A549 (cell line): ENCODE data around the gene MYO1C. TPM values are rescaled to one million over a fixed set of nuclear protein-coding genes. Genes with fewer than 3 reads are reported as not detected.
A peak's percentile ranks its signal among the peaks of the same experiment; 100 is the strongest.

Experiments used
- ATAC-seq, 2 experiments: fragments of 200-7000 bp in 1 of 2; fragments of >200 bp in 1 of 2; cut with Nextera tagmentation in 1 of 2; cut with Tn5 transposase in 1 of 2; 3 replicates each; pipeline versions ENCODE4 v1.8.0 to v1.9.1; 2018 to 2020; ENCODE audit warnings: mild to moderate bottlenecking in 1 of 2, moderate library complexity in 1 of 2
- CTCF ChIA-PET: fragments of 300-600 bp; sonication (Branson Sonifier 250); formaldehyde crosslinking; extraction: SDS; loops from one replicate; lab custom pipeline; 2021; ENCODE audit warnings: antibody characterized with exemption, inconsistent platforms; lab: Yijun Ruan, JAX
- POLR2A ChIA-PET: fragments of 350-600 bp; formaldehyde crosslinking; extraction: SDS; loops from one replicate; lab custom pipeline; 2021; ENCODE audit warnings: antibody characterized with exemption, inconsistent platforms; lab: Yijun Ruan, JAX
- DNase-seq, 2 experiments: peaks; one replicate each; pipeline versions ENCODE4 v3.0.0 to v3.0.0-alpha.2; 2011 to 2016; ENCODE audit warnings: low read depth in 1 of 2, low spot score in 1 of 2
- FAIRE-seq: peaks from 2 replicates; lab custom pipeline; 2011; peaks lifted over from hg19 to GRCh38; lab: Jason Lieb, UNC
- H3K27ac ChIP-seq, 2 experiments: fragments of >200 bp; sonication (Bioruptor Twin); formaldehyde crosslinking; 3 replicates each; pipeline ENCODE4 v1.5.1; 2016 to 2017
- H3K4me1 ChIP-seq: fragments of >200 bp; sonication (Bioruptor Twin); formaldehyde crosslinking; 3 replicates; pipeline ENCODE4 v1.6.1; 2016
- H3K4me2 ChIP-seq: fragments of >200 bp; sonication (Bioruptor Twin); formaldehyde crosslinking; 3 replicates; pipeline ENCODE4 v1.6.1; 2016
- H3K4me3 ChIP-seq: fragments of >200 bp; sonication (Bioruptor Twin); formaldehyde crosslinking; 3 replicates; pipeline ENCODE4 v1.5.1; 2016
- H3K9me3 ChIP-seq: fragments of >200 bp; sonication (Bioruptor Twin); formaldehyde crosslinking; 3 replicates; pipeline ENCODE4 v1.6.1; 2016
- ATOH8 ChIP-seq: fragments of 250-450 bp; sonication (Bioruptor Pico); IDR thresholded peaks from 2 replicates; pipeline ENCODE4 v1.5.0; 2020; ENCODE audit warnings: low read depth, mild to moderate bottlenecking, moderate library complexity
- BHLHE40 ChIP-seq: IDR thresholded peaks from 2 replicates; pipeline ENCODE4 v1.6.1; 2012; ENCODE audit warnings: low read depth, low read length, inconsistent platforms
- CEBPB ChIP-seq, 2 experiments: fragments of >200 bp in 1 of 2; sonication (Bioruptor Twin) in 1 of 2; formaldehyde crosslinking in 1 of 2; IDR thresholded peaks; 2 replicates each; pipeline ENCODE4 v1.6.1; 2012 to 2016
- CTCF ChIP-seq: fragments of >200 bp; sonication (Bioruptor Twin); formaldehyde crosslinking; IDR thresholded peaks from 3 replicates; pipeline ENCODE4 v1.5.1; 2016
- E2F6 ChIP-seq: IDR thresholded peaks from 2 replicates; pipeline ENCODE4 v1.6.1; 2012; ENCODE audit warnings: low read depth, borderline replicate concordance
- ELK1 ChIP-seq: fragments of 150-350 bp; IDR thresholded peaks from 2 replicates; pipeline ENCODE4 v1.6.1; 2014; ENCODE audit warnings: low read depth, mild to moderate bottlenecking, low read length
- EP300 ChIP-seq, 2 experiments: fragments of >200 bp; sonication (Bioruptor Twin); formaldehyde crosslinking; IDR thresholded peaks; 2 replicates in 1 of 2; 3 replicates in 1 of 2; pipeline ENCODE4 v1.6.1; 2016 to 2017
- ESRRA ChIP-seq: fragments of 150-350 bp; IDR thresholded peaks from 2 replicates; pipeline ENCODE4 v1.6.1; 2014; ENCODE audit warnings: mild to moderate bottlenecking, low read length, borderline replicate concordance
- GATA3 ChIP-seq: IDR thresholded peaks from 2 replicates; pipeline ENCODE4 v1.6.1; 2012; ENCODE audit warnings: borderline replicate concordance
- HDAC2 ChIP-seq: fragments of 200-600 bp; sonication (generic); IDR thresholded peaks from 2 replicates; pipeline ENCODE4 v1.6.1; 2016
- HOXB13 ChIP-seq: fragments of 250-450 bp; sonication (Bioruptor Pico); IDR thresholded peaks from 2 replicates; pipeline ENCODE4 v1.5.0; 2020; ENCODE audit warnings: low read depth, mild to moderate bottlenecking, moderate library complexity
- JUN ChIP-seq, 2 experiments: fragments of >200 bp; sonication (Bioruptor Twin); formaldehyde crosslinking; IDR thresholded peaks; 2 replicates in 1 of 2; 3 replicates in 1 of 2; pipeline ENCODE4 v1.6.1; 2016 to 2017
- JUNB ChIP-seq: fragments of >200 bp; sonication (Bioruptor Twin); formaldehyde crosslinking; IDR thresholded peaks from 2 replicates; pipeline ENCODE4 v1.6.1; 2016
- MAFK ChIP-seq: fragments of 450-650 bp; IDR thresholded peaks from 2 replicates; pipeline ENCODE4 v1.6.1; 2014; ENCODE audit not compliant: partially characterized antibody
- NPAS2 ChIP-seq: fragments of 250-450 bp; sonication (Bioruptor Pico); IDR thresholded peaks from 2 replicates; pipeline ENCODE4 v1.8.0; 2022; ENCODE audit warnings: mild to moderate bottlenecking, moderate library complexity, borderline replicate concordance
- PHF8 ChIP-seq: fragments of 200-600 bp; sonication (generic); IDR thresholded peaks from 2 replicates; pipeline ENCODE4 v1.6.1; 2016; ENCODE audit warnings: low read depth, mild to moderate bottlenecking, antibody characterized with exemption, moderate library complexity, borderline replicate concordance
- POLR2A ChIP-seq: IDR thresholded peaks from 2 replicates; pipeline ENCODE4 v1.6.1; 2012; ENCODE audit warnings: mild to moderate bottlenecking, low read length
- POLR2AphosphoS2 ChIP-seq: conservative IDR thresholded peaks from 2 replicates; pipeline ENCODE4 v1.6.1; 2012; ENCODE audit warnings: low read length, improper control_type of control experiment, inconsistent platforms
- RAD21 ChIP-seq, 2 experiments: fragments of >200 bp in 1 of 2; sonication (Bioruptor Twin) in 1 of 2; formaldehyde crosslinking in 1 of 2; IDR thresholded peaks in 1 of 2; conservative IDR thresholded peaks in 1 of 2; 2 replicates in 1 of 2; 3 replicates in 1 of 2; pipeline ENCODE4 v1.6.1; 2012 to 2018; ENCODE audit warnings: inconsistent platforms in 1 of 2
- TP53 ChIP-seq: fragments of 250-450 bp; sonication (Bioruptor Pico); IDR thresholded peaks from 2 replicates; pipeline ENCODE4 v1.5.0; 2021; ENCODE audit warnings: mild to moderate bottlenecking, moderate library complexity
- USF2 ChIP-seq: fragments of 450-650 bp; IDR thresholded peaks from 2 replicates; pipeline ENCODE4 v1.6.1; 2014; ENCODE audit warnings: antibody characterized with exemption
- ZC3H11A ChIP-seq: fragments of 450-650 bp; IDR thresholded peaks from 2 replicates; pipeline ENCODE4 v1.6.1; 2014; ENCODE audit warnings: antibody characterized with exemption, mild to moderate bottlenecking
- WGBS: methylation state at CpG from one replicate; pipeline ENCODE4 v1.1.6; 2017; ENCODE audit errors: missing lambda C conversion rate; 5-methylcytosine and 5-hydroxymethylcytosine counted together
- polyA plus RNA-seq, 4 experiments: library from polyadenylated mRNA; depleted of rRNA in 3 of 4; stranded (reverse); fragments of >200 nt; fragmentation: RNase III in 1 of 4; extraction: RNeasy Plus Mini Kit Qiagen cat#74134 plus additional on column Dnase treatment in 1 of 4; gene quantifications; 2 replicates in 3 of 4; 3 replicates in 1 of 4; pipeline ENCODE4 v1.2.3, GENCODE V29; 2011 to 2017

Gene MYO1C
- polyA plus RNA-seq, 2 of the 4 experiments (the other 2 are of a cell fraction), result 101 to 123 TPM

- CTCF ChIA-PET, result interaction anchor here (0.5 to 4.6 kb wide), 11 partner anchors 9 to 1038 kb away, joined by 3 to 21 read pairs (median 7); partner anchors contain the start of genes CRK and INPP5K
- Histone ChIP-seq H3K27ac (no peak overlapping the region), H3K9me3 (no peaks in the 10 kb centered on the region)
- FAIRE-seq, result no peak
- TF ChIP-seq BHLHE40 (no peak), CTCF (no peak), MAFK (no peak), HOXB13 (no peak), PHF8 (no peak)
- TF ChIP-seq, all 56 proteins: peak for 0
- H3K4me3 ChIP-seq, result no peak overlapping the region
- peaks cover 3% of the 10 kb centered on the region; the same call in 1 of the 3 replicates for H3K4me1 ChIP-seq
- no peak for DNase-seq
- no peak overlapping the region for H3K4me2 ChIP-seq
- 95% methylated on average over 24 of the region's 24 CpGs for WGBS
- ATAC-seq, result peak in 1 of 2 experiments; percentile 18; a peak in 2 of 6 replicates
- POLR2A ChIA-PET, result interaction anchor here (1.8 kb wide), 1 partner anchor 17 kb away, joined by 20 read pairs; the partner anchor contains the start of gene INPP5K
Observed at GRCh38 chr17:1533661-1534325, 41.3 kb upstream of the MYO1C start.

- no peaks in the 10 kb centered on the region for H3K9me3 ChIP-seq
- no peak overlapping the region for H3K4me2 ChIP-seq
- H3K4me1 ChIP-seq, result peaks cover 3% of the 10 kb centered on the region; the same call in 1 of the 3 replicates
- no peak overlapping the region for H3K27ac ChIP-seq
- peak in 1 of 2 experiments; percentile 35; a peak in 2 of 5 replicates for TF ChIP-seq RAD21 (conservative IDR thresholded peaks at IDR 0.05 in 1 of 2, IDR thresholded peaks at IDR 0.05 in 1 of 2)
- TF ChIP-seq EP300 (IDR thresholded peaks at IDR 0.05), result no peak
- no peak for TF ChIP-seq JUN (IDR thresholded peaks at IDR 0.05)
- TF ChIP-seq E2F6, result no peak
- TF ChIP-seq JUNB, result no peak
- peak; percentile 25; the same call in 1 of the 3 replicates for TF ChIP-seq CTCF
- TF ChIP-seq POLR2A, result no peak
- CTCF ChIA-PET, result interaction anchor here (0.5 to 4.6 kb wide), 13 partner anchors 10 to 1039 kb away, joined by 3 to 21 read pairs (median 5); partner anchors contain the start of genes CRK and INPP5K
- 81% methylated on average over 10 of the region's 10 CpGs for WGBS
- DNase-seq (peak in 1 of 2 experiments; percentile 62), ATAC-seq (peak; percentile 63 to 84; a peak in 5 of 6 replicates), FAIRE-seq (no peak)
- H3K4me3 ChIP-seq, result no peak overlapping the region
- POLR2A ChIA-PET, result interaction anchor here (1.8 kb wide), 1 partner anchor 17 kb away, joined by 20 read pairs; the partner anchor contains the start of gene INPP5K
Observed at GRCh38 chr17:1532836-1533602, 40.5 kb upstream of the MYO1C start.

- CTCF ChIA-PET, result interaction anchor here (1.6 to 4.6 kb wide), 3 partner anchors 11 to 100 kb away, joined by 3 to 21 read pairs (median 12); partner anchors contain the start of gene INPP5K
- no peak for ATAC-seq
- H3K27ac ChIP-seq, result no peak overlapping the region; a peak in 1 of 6 replicates
Observed at GRCh38 chr17:1529863-1530262, 37.4 kb upstream of the MYO1C start.

More at GRCh38 chr17:1529863-1530262, 37.4 kb upstream of the MYO1C start:
- no peak for DNase-seq
- no peak for TF ChIP-seq POLR2AphosphoS2
- no peak for TF ChIP-seq ATOH8 (CRISPR knock-in tag)
- no peak for TF ChIP-seq ZC3H11A
- TF ChIP-seq RAD21 (conservative IDR thresholded peaks at IDR 0.05 in 1 of 2, IDR thresholded peaks at IDR 0.05 in 1 of 2), result no peak
- TF ChIP-seq HDAC2, result no peak
- TF ChIP-seq CEBPB (IDR thresholded peaks at IDR 0.05), result no peak
- no peak for TF ChIP-seq ESRRA
- no peak for TF ChIP-seq NPAS2 (CRISPR knock-in tag)
- TF ChIP-seq USF2, result no peak
- no peak for TF ChIP-seq HOXB13
- no peak for TF ChIP-seq ELK1
- TF ChIP-seq GATA3, result no peak
- TF ChIP-seq TP53 (CRISPR knock-in tag), result no peak
- WGBS, result 53% methylated on average over 2 of the region's 2 CpGs
- Histone ChIP-seq H3K4me3 (no peak overlapping the region), H3K4me1 (peaks cover 3% of the 10 kb centered on the region; the same call in 1 of the 3 replicates), H3K9me3 (no peaks in the 10 kb centered on the region), H3K4me2 (no peak overlapping the region)
- POLR2A ChIA-PET, result no interaction called here
- no peak for FAIRE-seq
